SK-N-SH treated with all-trans-retinoic acid at 6 μM for 48 hours (cell line): ENCODE measurements around the gene AMIGO2.

Experiments
- ATAC-seq: fragments of 200-7000 bp; cut with Tn5 transposase; 3 replicates; pipeline ENCODE4 v1.9.1; 2020; ENCODE audit warnings: mild to moderate bottlenecking, moderate library complexity
- ARNTL ChIP-seq: fragments of 450-650 bp; formaldehyde crosslinking; IDR thresholded peaks from 2 replicates; pipeline ENCODE4 v1.5.0; 2020; ENCODE audit warnings: low read depth, mild to moderate bottlenecking, moderate library complexity, borderline replicate concordance
- BACH2 ChIP-seq: fragments of 250-450 bp; sonication (Bioruptor Pico); IDR thresholded peaks from 2 replicates; pipeline ENCODE4 v1.9.0; 2021; ENCODE audit warnings: mild to moderate bottlenecking, borderline replicate concordance
- CREB5 ChIP-seq: fragments of 250-450 bp; sonication (Bioruptor Pico); IDR thresholded peaks from 2 replicates; pipeline ENCODE4 v1.5.1; 2020; ENCODE audit warnings: low read depth, mild to moderate bottlenecking, moderate library complexity
- ISL1 ChIP-seq: fragments of 250-450 bp; sonication (Bioruptor Pico); IDR thresholded peaks from 2 replicates; pipeline ENCODE4 v2.1.2; 2022; ENCODE audit warnings: mild to moderate bottlenecking, moderate library complexity
- OSR1 ChIP-seq: fragments of 250-450 bp; sonication (Bioruptor Pico); IDR thresholded peaks from 2 replicates; pipeline ENCODE4 v1.8.0; 2022; ENCODE audit warnings: moderate library complexity, mild to moderate bottlenecking, inconsistent platforms
- POU6F1 ChIP-seq: fragments of 250-450 bp; sonication (Bioruptor Pico); IDR thresholded peaks from 2 replicates; pipeline ENCODE4 v1.8.0; 2021; ENCODE audit warnings: low read depth, mild to moderate bottlenecking, moderate library complexity, borderline replicate concordance
- PPARA ChIP-seq: fragments of 250-450 bp; sonication (Bioruptor Pico); IDR thresholded peaks from 2 replicates; pipeline ENCODE4 v1.5.0; 2020; ENCODE audit warnings: mild to moderate bottlenecking, borderline replicate concordance
- RARB ChIP-seq: fragments of 250-450 bp; sonication (Bioruptor Pico); IDR thresholded peaks from 2 replicates; pipeline ENCODE4 v1.8.0; 2021; ENCODE audit warnings: mild to moderate bottlenecking, moderate library complexity
- TCF4 ChIP-seq: fragments of 250-450 bp; sonication (Bioruptor Pico); IDR thresholded peaks from 2 replicates; pipeline ENCODE4 v1.8.0; 2021; ENCODE audit warnings: mild to moderate bottlenecking, moderate library complexity, borderline replicate concordance
- TOX ChIP-seq: fragments of 250-450 bp; sonication (Bioruptor Pico); IDR thresholded peaks from 2 replicates; pipeline ENCODE4 v1.8.0; 2021; ENCODE audit warnings: mild to moderate bottlenecking, moderate library complexity, borderline replicate concordance
- ZC3H10 ChIP-seq: fragments of 250-450 bp; sonication (Bioruptor Pico); IDR thresholded peaks from 2 replicates; pipeline ENCODE4 v1.5.1; 2021; ENCODE audit warnings: mild to moderate bottlenecking, moderate library complexity
- ZFP3 ChIP-seq: fragments of 250-450 bp; sonication (Bioruptor Pico); IDR thresholded peaks from 2 replicates; pipeline ENCODE4 v1.5.0; 2020; ENCODE audit warnings: mild to moderate bottlenecking, moderate library complexity
- ZFP30 ChIP-seq: fragments of 450-650 bp; formaldehyde crosslinking; IDR thresholded peaks from 2 replicates; pipeline ENCODE4 v1.5.0; 2022; ENCODE audit warnings: mild to moderate bottlenecking, moderate library complexity
- ZNF565 ChIP-seq: fragments of 450-650 bp; formaldehyde crosslinking; conservative IDR thresholded peaks from 2 replicates; pipeline ENCODE4 v1.5.0; 2020; ENCODE audit warnings: low read depth, mild to moderate bottlenecking, moderate library complexity
- ZNF70 ChIP-seq: fragments of 450-650 bp; formaldehyde crosslinking; IDR thresholded peaks from 2 replicates; pipeline ENCODE4 v1.5.0; 2020; ENCODE audit warnings: mild to moderate bottlenecking, moderate library complexity
- TF ChIP-seq, protein P1 (sequence below): fragments of 250-450 bp; sonication (Bioruptor Pico); IDR thresholded peaks from 2 replicates; pipeline ENCODE4 v1.5.0; 2020; ENCODE audit warnings: mild to moderate bottlenecking, moderate library complexity
- TF ChIP-seq, protein P2 (sequence below): fragments of 250-450 bp; sonication (Bioruptor Pico); IDR thresholded peaks from 2 replicates; pipeline ENCODE4 v1.8.0; 2020; ENCODE audit warnings: mild to moderate bottlenecking, moderate library complexity, borderline replicate concordance
- TF ChIP-seq, protein P3 (sequence below): fragments of 250-450 bp; sonication (Bioruptor Pico); IDR thresholded peaks from 2 replicates; pipeline ENCODE4 v1.5.1; 2021; ENCODE audit warnings: mild to moderate bottlenecking, moderate library complexity

The AMIGO2 gene

DNA sequence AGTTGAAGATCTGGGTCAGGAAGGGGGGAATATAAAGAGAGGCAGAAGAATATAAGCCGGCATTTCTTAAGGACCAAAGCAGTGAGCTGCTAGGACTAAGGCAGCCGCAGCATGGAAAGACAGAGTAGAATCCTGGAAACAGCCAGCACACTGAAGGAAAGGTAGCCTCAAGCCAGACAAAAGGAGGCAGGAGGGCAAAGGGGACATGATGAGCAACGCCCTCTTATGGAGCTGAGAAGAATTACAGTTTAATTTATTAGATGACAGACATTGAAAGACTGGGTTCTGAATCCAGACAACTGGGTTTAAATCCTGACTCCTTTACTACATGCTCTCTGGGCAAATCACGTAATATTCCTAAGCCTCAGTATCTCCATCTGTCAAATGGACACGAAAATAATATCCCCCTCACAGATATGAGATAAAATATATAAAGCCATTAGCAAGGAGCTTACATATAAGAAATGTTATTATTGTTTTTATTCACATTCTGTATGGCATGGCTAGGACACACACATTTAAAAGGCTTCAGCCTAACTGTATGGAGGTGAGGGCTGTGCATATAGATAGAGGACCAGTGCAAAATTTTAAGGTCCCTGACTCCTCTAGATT is 8.4 kb downstream of the AMIGO2 start:
- ATAC-seq = 0 out of 3 replicates have a peak, but pooled peaks have one; percentile 42
- no peak for TF ChIP-seq TCF4
- TF ChIP-seq CREB5 (CRISPR knock-in tag) = no peak
- no peak for TF ChIP-seq POU6F1 (CRISPR knock-in tag)
- TF ChIP-seq ZC3H10 (CRISPR knock-in tag) = no peak
- no peak for TF ChIP-seq BACH2
- TF ChIP-seq RARB (CRISPR knock-in tag) = no peak
- no peak for TF ChIP-seq ISL1 (CRISPR knock-in tag)
- TF ChIP-seq ARNTL (CRISPR knock-in tag) = no peak
- TF ChIP-seq, protein P1, sequence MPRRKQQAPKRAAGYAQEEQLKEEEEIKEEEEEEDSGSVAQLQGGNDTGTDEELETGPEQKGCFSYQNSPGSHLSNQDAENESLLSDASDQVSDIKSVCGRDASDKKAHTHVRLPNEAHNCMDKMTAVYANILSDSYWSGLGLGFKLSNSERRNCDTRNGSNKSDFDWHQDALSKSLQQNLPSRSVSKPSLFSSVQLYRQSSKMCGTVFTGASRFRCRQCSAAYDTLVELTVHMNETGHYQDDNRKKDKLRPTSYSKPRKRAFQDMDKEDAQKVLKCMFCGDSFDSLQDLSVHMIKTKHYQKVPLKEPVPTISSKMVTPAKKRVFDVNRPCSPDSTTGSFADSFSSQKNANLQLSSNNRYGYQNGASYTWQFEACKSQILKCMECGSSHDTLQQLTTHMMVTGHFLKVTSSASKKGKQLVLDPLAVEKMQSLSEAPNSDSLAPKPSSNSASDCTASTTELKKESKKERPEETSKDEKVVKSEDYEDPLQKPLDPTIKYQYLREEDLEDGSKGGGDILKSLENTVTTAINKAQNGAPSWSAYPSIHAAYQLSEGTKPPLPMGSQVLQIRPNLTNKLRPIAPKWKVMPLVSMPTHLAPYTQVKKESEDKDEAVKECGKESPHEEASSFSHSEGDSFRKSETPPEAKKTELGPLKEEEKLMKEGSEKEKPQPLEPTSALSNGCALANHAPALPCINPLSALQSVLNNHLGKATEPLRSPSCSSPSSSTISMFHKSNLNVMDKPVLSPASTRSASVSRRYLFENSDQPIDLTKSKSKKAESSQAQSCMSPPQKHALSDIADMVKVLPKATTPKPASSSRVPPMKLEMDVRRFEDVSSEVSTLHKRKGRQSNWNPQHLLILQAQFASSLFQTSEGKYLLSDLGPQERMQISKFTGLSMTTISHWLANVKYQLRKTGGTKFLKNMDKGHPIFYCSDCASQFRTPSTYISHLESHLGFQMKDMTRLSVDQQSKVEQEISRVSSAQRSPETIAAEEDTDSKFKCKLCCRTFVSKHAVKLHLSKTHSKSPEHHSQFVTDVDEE = no peak
- TF ChIP-seq ZNF565 (CRISPR knock-in tag) = no peak
- no peak for TF ChIP-seq ZFP30 (CRISPR knock-in tag)
- no peak for TF ChIP-seq ZNF70 (CRISPR knock-in tag)
- TF ChIP-seq OSR1 = no peak

GRCh38 chr12:47070310-47070709 is 9.4 kb downstream of the AMIGO2 start:
- TF ChIP-seq, protein P2, sequence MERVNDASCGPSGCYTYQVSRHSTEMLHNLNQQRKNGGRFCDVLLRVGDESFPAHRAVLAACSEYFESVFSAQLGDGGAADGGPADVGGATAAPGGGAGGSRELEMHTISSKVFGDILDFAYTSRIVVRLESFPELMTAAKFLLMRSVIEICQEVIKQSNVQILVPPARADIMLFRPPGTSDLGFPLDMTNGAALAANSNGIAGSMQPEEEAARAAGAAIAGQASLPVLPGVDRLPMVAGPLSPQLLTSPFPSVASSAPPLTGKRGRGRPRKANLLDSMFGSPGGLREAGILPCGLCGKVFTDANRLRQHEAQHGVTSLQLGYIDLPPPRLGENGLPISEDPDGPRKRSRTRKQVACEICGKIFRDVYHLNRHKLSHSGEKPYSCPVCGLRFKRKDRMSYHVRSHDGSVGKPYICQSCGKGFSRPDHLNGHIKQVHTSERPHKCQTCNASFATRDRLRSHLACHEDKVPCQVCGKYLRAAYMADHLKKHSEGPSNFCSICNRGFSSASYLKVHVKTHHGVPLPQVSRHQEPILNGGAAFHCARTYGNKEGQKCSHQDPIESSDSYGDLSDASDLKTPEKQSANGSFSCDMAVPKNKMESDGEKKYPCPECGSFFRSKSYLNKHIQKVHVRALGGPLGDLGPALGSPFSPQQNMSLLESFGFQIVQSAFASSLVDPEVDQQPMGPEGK (CRISPR knock-in tag) = no peak
- no peak for TF ChIP-seq PPARA
- TF ChIP-seq, all 23 proteins: peak for 0
- no peak for ATAC-seq

DNA sequence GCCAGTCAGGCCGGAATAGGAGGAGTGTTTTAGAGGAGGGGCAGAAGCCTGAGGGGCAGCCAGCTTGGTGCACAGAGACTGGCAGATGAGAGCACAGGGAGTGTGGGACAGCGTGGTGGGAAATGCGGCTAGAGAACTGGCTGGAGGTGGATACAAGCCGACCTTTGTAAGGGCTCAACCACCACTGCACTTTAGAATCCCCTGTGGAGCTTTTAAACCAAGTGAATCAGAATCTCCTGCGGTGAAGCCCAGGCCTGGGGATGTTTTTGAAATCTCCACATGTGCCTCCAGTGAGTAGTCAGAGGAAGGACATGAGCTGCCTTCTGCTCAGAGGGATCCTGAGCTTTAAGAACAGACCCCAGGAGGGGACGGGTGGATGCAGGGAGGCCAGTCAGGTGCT is 11.2 kb downstream of the AMIGO2 start:
- TF ChIP-seq ZFP3 (CRISPR knock-in tag) (no peak), ZNF70 (CRISPR knock-in tag) (no peak), PPARA (no peak)
- TF ChIP-seq, protein P3, sequence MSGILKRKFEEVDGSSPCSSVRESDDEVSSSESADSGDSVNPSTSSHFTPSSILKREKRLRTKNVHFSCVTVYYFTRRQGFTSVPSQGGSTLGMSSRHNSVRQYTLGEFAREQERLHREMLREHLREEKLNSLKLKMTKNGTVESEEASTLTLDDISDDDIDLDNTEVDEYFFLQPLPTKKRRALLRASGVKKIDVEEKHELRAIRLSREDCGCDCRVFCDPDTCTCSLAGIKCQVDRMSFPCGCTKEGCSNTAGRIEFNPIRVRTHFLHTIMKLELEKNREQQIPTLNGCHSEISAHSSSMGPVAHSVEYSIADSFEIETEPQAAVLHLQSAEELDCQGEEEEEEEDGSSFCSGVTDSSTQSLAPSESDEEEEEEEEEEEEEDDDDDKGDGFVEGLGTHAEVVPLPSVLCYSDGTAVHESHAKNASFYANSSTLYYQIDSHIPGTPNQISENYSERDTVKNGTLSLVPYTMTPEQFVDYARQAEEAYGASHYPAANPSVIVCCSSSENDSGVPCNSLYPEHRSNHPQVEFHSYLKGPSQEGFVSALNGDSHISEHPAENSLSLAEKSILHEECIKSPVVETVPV (CRISPR knock-in tag) = no peak
- ATAC-seq = no peak

- TF ChIP-seq TOX (CRISPR knock-in tag) = no peak
- TF ChIP-seq, protein P2 (CRISPR knock-in tag) = no peak
- TF ChIP-seq ZFP3 (CRISPR knock-in tag) = no peak
- no peak for TF ChIP-seq ZNF565 (CRISPR knock-in tag)
- TF ChIP-seq, protein P3 (CRISPR knock-in tag) = no peak
- TF ChIP-seq ZFP30 (CRISPR knock-in tag) = no peak
- TF ChIP-seq ZNF70 (CRISPR knock-in tag) = no peak
- no peak for TF ChIP-seq ZC3H10 (CRISPR knock-in tag)
- TF ChIP-seq BACH2 = no peak
- ATAC-seq = no peak
Measured at GRCh38 chr12:47067771-47068431, 11.9 kb downstream of the AMIGO2 start.
